ENCODE measurements around the gene TMEM229B.

TMEM229B gene

GRCh38 chr14:67477926-67478799 lies 10.4 kb downstream of the TMEM229B start:
- no peak for DNase-seq
- Histone ChIP-seq H3K36me3 (ENCODE audit: control insufficient read depth, insufficient read depth, low read length) (peaks cover 23% of the 10 kb centered on the region), H3K4me3 (ENCODE audit: insufficient read depth, low read depth, low read length, poor library complexity, severe bottlenecking) (no peak overlapping the region), H3K27me3 (replicated peaks; ENCODE audit: control insufficient read depth, insufficient read depth, low read length, poor library complexity, severe bottlenecking) (no peaks in the 10 kb centered on the region), H3K27ac (ENCODE audit: insufficient read depth, low read length, poor library complexity, severe bottlenecking) (no peak overlapping the region), H3K4me1 (ENCODE audit: control insufficient read depth, insufficient read depth, low read length, poor library complexity, severe bottlenecking) (no peaks in the 10 kb centered on the region), H3K9me3 (ENCODE audit: control insufficient read depth, low read length) (no peaks in the 10 kb centered on the region)

GRCh38 chr14:67474366-67474765 lies 14.2 kb downstream of the TMEM229B start:
- no peak for DNase-seq
- H3K9me3 ChIP-seq (ENCODE audit: control insufficient read depth, low read length), result no peaks in the 10 kb centered on the region
- no peaks in the 10 kb centered on the region for H3K27me3 ChIP-seq (replicated peaks; ENCODE audit: control insufficient read depth, insufficient read depth, low read length, poor library complexity, severe bottlenecking)
- H3K4me1 ChIP-seq (ENCODE audit: control insufficient read depth, insufficient read depth, low read length, poor library complexity, severe bottlenecking), result no peaks in the 10 kb centered on the region
- peaks cover 26% of the 10 kb centered on the region for H3K36me3 ChIP-seq (ENCODE audit: control insufficient read depth, insufficient read depth, low read length)
- H3K27ac ChIP-seq (ENCODE audit: insufficient read depth, low read length, poor library complexity, severe bottlenecking), result no peak overlapping the region
- H3K4me3 ChIP-seq (ENCODE audit: insufficient read depth, low read depth, low read length, poor library complexity, severe bottlenecking), result no peak overlapping the region

- peaks cover 26% of the 10 kb centered on the region for H3K36me3 ChIP-seq (ENCODE audit: control insufficient read depth, insufficient read depth, low read length)
- no peaks in the 10 kb centered on the region for H3K4me1 ChIP-seq (ENCODE audit: control insufficient read depth, insufficient read depth, low read length, poor library complexity, severe bottlenecking)
- H3K27me3 ChIP-seq (replicated peaks; ENCODE audit: control insufficient read depth, insufficient read depth, low read length, poor library complexity, severe bottlenecking), result no peaks in the 10 kb centered on the region
- DNase-seq, result no peak
- no peak overlapping the region for H3K4me3 ChIP-seq (ENCODE audit: insufficient read depth, low read depth, low read length, poor library complexity, severe bottlenecking)
- no peak overlapping the region for H3K27ac ChIP-seq (ENCODE audit: insufficient read depth, low read length, poor library complexity, severe bottlenecking)
- no peaks in the 10 kb centered on the region for H3K9me3 ChIP-seq (ENCODE audit: control insufficient read depth, low read length)
These were observed 15.0 kb downstream of the TMEM229B start for GRCh38 chr14:67473290-67474082.

- Histone ChIP-seq H3K27me3 (replicated peaks; ENCODE audit: control insufficient read depth, insufficient read depth, low read length, poor library complexity, severe bottlenecking) (no peaks in the 10 kb centered on the region), H3K27ac (ENCODE audit: insufficient read depth, low read length, poor library complexity, severe bottlenecking) (no peak overlapping the region), H3K36me3 (ENCODE audit: control insufficient read depth, insufficient read depth, low read length) (peaks cover 24% of the 10 kb centered on the region), H3K9me3 (ENCODE audit: control insufficient read depth, low read length) (no peaks in the 10 kb centered on the region), H3K4me1 (ENCODE audit: control insufficient read depth, insufficient read depth, low read length, poor library complexity, severe bottlenecking) (no peaks in the 10 kb centered on the region), H3K4me3 (ENCODE audit: insufficient read depth, low read depth, low read length, poor library complexity, severe bottlenecking) (no peak overlapping the region)
- DNase-seq, result no peak
These were observed 15.8 kb downstream of the TMEM229B start for GRCh38 chr14:67472726-67473125.

GRCh38 chr14:67469954-67470353 lies 18.6 kb downstream of the TMEM229B start:
- DNase-seq, result no peak
- Histone ChIP-seq H3K4me1 (ENCODE audit: control insufficient read depth, insufficient read depth, low read length, poor library complexity, severe bottlenecking) (no peaks in the 10 kb centered on the region), H3K9me3 (ENCODE audit: control insufficient read depth, low read length) (no peaks in the 10 kb centered on the region), H3K4me3 (ENCODE audit: insufficient read depth, low read depth, low read length, poor library complexity, severe bottlenecking) (no peak overlapping the region), H3K27ac (ENCODE audit: insufficient read depth, low read length, poor library complexity, severe bottlenecking) (no peak overlapping the region), H3K36me3 (ENCODE audit: control insufficient read depth, insufficient read depth, low read length) (peaks cover 16% of the 10 kb centered on the region), H3K27me3 (replicated peaks; ENCODE audit: control insufficient read depth, insufficient read depth, low read length, poor library complexity, severe bottlenecking) (no peaks in the 10 kb centered on the region)

GRCh38 chr14:67468378-67468730 lies 20.2 kb downstream of the TMEM229B start:
- DNase-seq, result no peak
- H3K9me3 ChIP-seq (ENCODE audit: control insufficient read depth, low read length), result no peaks in the 10 kb centered on the region
- H3K27me3 ChIP-seq (replicated peaks; ENCODE audit: control insufficient read depth, insufficient read depth, low read length, poor library complexity, severe bottlenecking), result no peaks in the 10 kb centered on the region
- peaks cover 13% of the 10 kb centered on the region for H3K36me3 ChIP-seq (ENCODE audit: control insufficient read depth, insufficient read depth, low read length)
- H3K4me3 ChIP-seq (ENCODE audit: insufficient read depth, low read depth, low read length, poor library complexity, severe bottlenecking), result no peak overlapping the region
- no peak overlapping the region for H3K27ac ChIP-seq (ENCODE audit: insufficient read depth, low read length, poor library complexity, severe bottlenecking)
- H3K4me1 ChIP-seq (ENCODE audit: control insufficient read depth, insufficient read depth, low read length, poor library complexity, severe bottlenecking), result no peaks in the 10 kb centered on the region

GRCh38 chr14:67467134-67467533 lies 21.4 kb downstream of the TMEM229B start:
- Histone ChIP-seq H3K36me3 (ENCODE audit: control insufficient read depth, insufficient read depth, low read length) (peaks cover 1% of the 10 kb centered on the region), H3K9me3 (ENCODE audit: control insufficient read depth, low read length) (no peaks in the 10 kb centered on the region), H3K27ac (ENCODE audit: insufficient read depth, low read length, poor library complexity, severe bottlenecking) (no peak overlapping the region), H3K27me3 (replicated peaks; ENCODE audit: control insufficient read depth, insufficient read depth, low read length, poor library complexity, severe bottlenecking) (no peaks in the 10 kb centered on the region), H3K4me1 (ENCODE audit: control insufficient read depth, insufficient read depth, low read length, poor library complexity, severe bottlenecking) (no peaks in the 10 kb centered on the region), H3K4me3 (ENCODE audit: insufficient read depth, low read depth, low read length, poor library complexity, severe bottlenecking) (no peak overlapping the region)
- DNase-seq, result no peak

- Histone ChIP-seq H3K4me1 (ENCODE audit: control insufficient read depth, insufficient read depth, low read length, poor library complexity, severe bottlenecking) (no peaks in the 10 kb centered on the region), H3K27me3 (replicated peaks; ENCODE audit: control insufficient read depth, insufficient read depth, low read length, poor library complexity, severe bottlenecking) (no peaks in the 10 kb centered on the region), H3K4me3 (ENCODE audit: insufficient read depth, low read depth, low read length, poor library complexity, severe bottlenecking) (no peak overlapping the region), H3K9me3 (ENCODE audit: control insufficient read depth, low read length) (no peaks in the 10 kb centered on the region), H3K36me3 (ENCODE audit: control insufficient read depth, insufficient read depth, low read length) (no peaks in the 10 kb centered on the region), H3K27ac (ENCODE audit: insufficient read depth, low read length, poor library complexity, severe bottlenecking) (no peak overlapping the region)
- no peak for DNase-seq
These were observed 23.6 kb downstream of the TMEM229B start for GRCh38 chr14:67464879-67465278.

- H3K27ac ChIP-seq (ENCODE audit: insufficient read depth, low read length, poor library complexity, severe bottlenecking), result no peak overlapping the region
- no peaks in the 10 kb centered on the region for H3K27me3 ChIP-seq (replicated peaks; ENCODE audit: control insufficient read depth, insufficient read depth, low read length, poor library complexity, severe bottlenecking)
- H3K4me1 ChIP-seq (ENCODE audit: control insufficient read depth, insufficient read depth, low read length, poor library complexity, severe bottlenecking), result no peaks in the 10 kb centered on the region
- no peaks in the 10 kb centered on the region for H3K36me3 ChIP-seq (ENCODE audit: control insufficient read depth, insufficient read depth, low read length)
- DNase-seq, result no peak
- H3K9me3 ChIP-seq (ENCODE audit: control insufficient read depth, low read length), result no peaks in the 10 kb centered on the region
- H3K4me3 ChIP-seq (ENCODE audit: insufficient read depth, low read depth, low read length, poor library complexity, severe bottlenecking), result no peak overlapping the region
These were observed 24.1 kb downstream of the TMEM229B start for GRCh38 chr14:67464377-67464776.

GRCh38 chr14:67463900-67464299 lies 24.6 kb downstream of the TMEM229B start:
- Histone ChIP-seq H3K27me3 (replicated peaks; ENCODE audit: control insufficient read depth, insufficient read depth, low read length, poor library complexity, severe bottlenecking) (no peaks in the 10 kb centered on the region), H3K4me1 (ENCODE audit: control insufficient read depth, insufficient read depth, low read length, poor library complexity, severe bottlenecking) (no peaks in the 10 kb centered on the region), H3K9me3 (ENCODE audit: control insufficient read depth, low read length) (no peaks in the 10 kb centered on the region), H3K4me3 (ENCODE audit: insufficient read depth, low read depth, low read length, poor library complexity, severe bottlenecking) (no peak overlapping the region), H3K36me3 (ENCODE audit: control insufficient read depth, insufficient read depth, low read length) (no peaks in the 10 kb centered on the region), H3K27ac (ENCODE audit: insufficient read depth, low read length, poor library complexity, severe bottlenecking) (no peak overlapping the region)
- DNase-seq, result no peak

Data from effector memory CD4-positive, alpha-beta T cell (primary cell).